HG03432 (cell line): ENCODE measurements around the gene CLBA1.
A peak's percentile ranks its signal among the peaks of the same experiment; 100 is the strongest.

Experiments used
- ATAC-seq: cut with Tn5 transposase; IDR thresholded peaks from one replicate; pipeline ENCODE4 v1.9.1; 2021; ENCODE audit warnings: mild to moderate bottlenecking, moderate library complexity; ENCODE audit not compliant: unreplicated experiment

Gene CLBA1

DNA sequence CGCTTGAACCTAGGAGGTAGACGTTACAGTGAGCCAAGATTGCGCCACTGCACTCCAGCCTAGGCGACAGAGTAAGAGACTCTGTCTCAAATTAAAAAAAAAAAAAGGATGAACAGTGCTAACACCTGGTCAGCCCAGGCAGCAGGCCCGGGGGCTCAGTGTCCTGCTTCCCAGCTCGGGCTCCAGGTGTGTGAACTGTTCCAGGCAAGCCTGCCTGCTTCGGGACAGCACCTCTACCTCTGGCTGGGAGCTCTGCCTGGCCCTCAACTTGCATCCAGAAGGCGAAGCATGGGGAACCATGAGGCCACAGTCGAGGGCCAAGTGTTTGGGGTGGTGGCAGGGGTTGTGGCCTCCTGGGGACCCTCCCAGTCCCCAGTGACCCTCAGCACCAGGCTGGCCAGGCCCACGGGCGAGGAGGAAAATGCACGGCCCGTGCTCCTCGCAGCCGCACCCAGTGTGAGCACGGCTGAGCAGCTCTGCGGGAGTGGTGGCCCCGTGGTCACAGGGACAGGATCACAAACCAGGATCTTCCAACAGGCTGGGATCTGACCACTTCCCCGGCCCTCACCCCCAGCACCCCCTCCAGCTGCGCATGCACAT, 19.8 kb downstream of the CLBA1 start:
- no peak for ATAC-seq

DNA sequence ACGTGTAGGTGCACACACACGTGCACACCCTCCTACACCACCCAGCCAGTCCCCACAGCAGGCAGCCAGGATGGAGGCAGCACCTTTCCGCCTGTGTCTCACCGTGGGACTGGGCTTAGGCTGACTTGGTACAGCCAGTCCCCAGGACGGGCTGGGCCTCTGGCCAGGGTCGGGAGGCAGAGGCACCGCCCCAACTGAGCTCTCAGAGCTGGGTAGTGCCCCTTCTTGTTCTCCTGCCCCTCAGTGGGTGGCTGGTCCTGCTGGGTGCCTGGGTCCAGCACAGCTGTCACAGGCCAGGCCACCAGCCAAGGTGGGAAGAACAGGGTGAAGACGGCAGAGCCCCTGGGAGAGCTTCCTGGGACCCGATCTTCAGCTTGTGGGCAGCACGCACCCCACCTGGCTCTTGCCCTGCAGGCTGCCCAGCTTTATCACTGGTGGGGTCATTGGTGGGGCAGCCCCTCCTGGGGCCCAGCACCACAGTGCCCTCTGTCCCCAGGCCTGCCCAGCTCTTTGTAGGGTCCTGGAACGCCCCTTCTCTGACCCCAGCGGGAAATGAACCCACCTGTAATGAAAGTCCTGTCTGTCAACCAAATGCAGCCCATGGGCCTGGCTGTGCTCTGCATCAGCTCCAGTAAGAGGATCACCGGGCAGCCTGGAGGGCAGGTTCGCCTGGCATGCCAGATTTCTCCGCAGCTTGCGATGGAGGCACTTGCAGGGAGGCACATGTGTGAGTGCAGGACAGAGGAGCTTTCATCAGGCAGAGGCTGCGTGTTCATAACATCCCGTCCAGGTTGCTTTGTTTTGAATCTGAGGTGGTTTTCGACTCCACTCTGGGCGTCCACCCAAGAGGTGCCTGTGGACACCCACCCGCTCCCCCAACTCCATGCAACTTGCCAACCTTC, 20.6 kb downstream of the CLBA1 start:
- no peak for ATAC-seq

DNA sequence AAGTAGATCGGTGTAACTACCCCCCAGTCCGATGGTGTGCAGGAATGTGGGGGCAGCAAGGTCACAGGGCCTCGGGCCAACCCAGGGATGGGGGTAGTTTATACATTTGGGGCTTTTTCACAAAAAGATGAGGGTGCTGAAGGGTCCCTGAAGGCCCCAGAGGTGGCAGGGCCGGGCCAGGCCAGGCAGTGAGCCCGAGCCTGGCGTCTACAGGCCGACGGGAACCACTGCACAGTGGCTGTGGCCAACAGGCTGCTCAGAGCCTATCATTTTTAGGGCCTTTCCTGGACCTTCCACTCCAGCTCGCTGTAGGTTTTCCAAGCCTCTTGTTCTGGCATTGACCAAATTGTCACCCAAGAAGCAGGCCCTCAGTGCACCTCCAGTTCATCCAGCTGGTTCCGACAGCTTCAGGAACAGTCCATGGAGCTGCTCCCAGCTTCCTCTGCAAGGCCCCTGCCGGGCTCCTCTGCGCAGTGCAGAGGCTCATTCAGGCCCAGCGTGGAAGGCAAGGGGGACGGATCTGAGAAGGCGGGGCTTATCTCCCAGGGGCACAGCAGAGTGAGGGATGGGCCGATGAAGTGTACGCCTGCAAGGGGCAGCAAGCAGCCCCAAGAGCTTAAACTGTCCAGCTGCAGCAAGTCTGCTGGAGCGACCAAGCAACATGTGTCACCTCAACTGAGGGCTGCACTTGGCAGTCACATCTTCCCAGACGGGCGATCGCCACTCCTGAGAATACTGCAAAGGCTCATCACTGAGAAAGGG, 21.4 kb downstream of the CLBA1 start:
- no peak for ATAC-seq

DNA sequence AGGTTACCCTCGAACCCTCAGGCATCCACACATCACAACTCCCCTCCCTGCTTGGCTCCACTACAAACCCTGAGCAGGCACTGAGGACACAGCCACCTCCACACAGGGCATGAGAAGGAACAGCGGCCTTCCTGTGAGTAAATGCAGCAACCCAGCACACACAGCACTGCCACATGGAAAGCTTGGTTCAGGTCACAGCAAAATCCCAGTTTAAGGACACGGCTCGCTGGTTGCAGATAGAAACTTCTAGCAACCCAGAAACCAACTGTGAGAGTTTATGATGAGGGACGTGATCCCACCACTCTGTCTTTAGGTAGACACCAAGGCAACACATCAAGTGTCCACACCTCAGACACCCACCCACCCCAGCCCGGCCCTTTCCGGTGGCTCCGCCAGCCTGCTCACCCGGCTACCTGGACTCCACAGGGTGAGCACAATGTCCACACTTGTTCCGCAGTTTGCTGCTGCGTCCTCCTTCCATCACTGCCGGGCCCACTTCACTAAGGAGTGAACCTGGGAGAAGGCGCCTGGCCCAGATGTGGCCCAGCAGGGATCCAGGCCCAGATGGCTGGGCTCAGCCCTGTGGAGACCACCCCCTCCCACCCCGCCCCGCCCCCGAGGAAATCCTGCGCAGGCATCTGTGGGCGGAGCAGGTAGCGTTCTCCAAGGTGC, 22.1 kb downstream of the CLBA1 start:
- ATAC-seq = no peak

DNA sequence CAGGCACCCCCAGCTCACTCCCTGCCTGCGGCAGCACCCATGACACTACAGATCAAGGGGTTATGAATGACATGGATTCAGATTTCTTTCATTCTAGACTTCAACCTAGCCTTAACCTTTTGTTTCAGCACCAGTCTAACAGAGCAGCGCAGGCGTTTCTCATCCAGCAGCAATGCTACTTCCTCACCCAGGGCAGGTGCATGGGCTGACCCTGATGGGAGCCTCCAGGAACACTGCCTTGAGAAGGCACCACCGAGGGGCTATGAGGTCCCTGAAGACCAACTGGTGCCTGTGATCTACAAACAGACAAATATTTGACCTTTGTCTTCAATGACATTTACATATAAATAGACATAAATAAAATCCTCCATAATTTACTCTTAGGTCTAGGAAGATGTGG, 24.5 kb downstream of the CLBA1 start:
- no peak for ATAC-seq

DNA sequence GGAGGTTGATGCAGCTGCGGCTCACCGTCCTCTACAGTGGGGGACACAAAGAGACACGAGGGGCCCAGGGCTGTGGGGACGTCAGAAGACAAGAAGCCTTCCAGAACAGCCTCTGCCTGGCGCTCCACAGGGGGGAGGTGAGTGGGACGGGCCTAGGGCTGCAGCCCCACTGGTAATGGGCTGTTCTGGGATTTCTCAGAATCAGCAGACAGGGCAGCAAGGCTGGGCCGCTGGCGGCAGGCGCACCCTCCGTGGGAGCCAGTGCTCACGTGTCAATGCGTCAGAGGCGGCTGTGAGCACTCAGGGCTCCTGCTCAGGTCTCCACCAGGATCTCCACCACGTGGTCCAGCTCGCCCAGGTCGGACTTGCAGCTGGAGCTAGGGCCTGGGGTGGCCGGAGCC, 25.3 kb downstream of the CLBA1 start:
- no peak for ATAC-seq

DNA sequence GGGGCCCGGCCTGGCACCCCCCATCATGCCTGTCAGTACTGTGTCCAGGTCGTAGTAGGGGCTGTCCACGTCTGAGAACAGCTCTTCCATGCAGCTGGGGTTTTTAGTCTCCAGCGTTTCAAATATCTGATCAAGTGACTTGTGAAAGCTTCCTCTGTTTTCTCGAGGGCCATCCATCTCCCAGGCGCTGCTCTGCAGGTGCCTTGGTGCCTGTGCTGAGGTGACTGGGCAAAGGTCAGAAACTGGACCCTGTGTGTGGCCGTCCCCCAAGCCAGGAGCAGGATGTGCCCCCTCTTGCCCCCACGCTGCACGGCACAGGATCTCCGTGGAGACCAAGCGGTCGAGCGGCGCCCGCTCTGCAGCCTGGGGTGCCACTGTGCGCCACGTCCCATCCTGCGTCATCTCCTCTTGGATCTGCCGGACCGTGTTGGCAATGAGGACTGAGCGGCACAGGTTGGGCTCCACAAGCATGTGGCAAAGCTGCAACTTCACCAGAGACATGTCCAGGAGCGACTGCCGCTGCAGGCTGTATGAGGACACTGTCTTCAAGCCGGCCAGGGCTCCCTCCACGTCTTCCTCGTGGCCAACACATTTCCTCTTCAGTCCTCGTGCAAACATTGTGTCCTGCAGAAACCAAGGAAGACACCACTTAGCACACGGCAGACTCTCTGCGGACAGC, 25.9 kb downstream of the CLBA1 start:
- no peak for ATAC-seq

DNA sequence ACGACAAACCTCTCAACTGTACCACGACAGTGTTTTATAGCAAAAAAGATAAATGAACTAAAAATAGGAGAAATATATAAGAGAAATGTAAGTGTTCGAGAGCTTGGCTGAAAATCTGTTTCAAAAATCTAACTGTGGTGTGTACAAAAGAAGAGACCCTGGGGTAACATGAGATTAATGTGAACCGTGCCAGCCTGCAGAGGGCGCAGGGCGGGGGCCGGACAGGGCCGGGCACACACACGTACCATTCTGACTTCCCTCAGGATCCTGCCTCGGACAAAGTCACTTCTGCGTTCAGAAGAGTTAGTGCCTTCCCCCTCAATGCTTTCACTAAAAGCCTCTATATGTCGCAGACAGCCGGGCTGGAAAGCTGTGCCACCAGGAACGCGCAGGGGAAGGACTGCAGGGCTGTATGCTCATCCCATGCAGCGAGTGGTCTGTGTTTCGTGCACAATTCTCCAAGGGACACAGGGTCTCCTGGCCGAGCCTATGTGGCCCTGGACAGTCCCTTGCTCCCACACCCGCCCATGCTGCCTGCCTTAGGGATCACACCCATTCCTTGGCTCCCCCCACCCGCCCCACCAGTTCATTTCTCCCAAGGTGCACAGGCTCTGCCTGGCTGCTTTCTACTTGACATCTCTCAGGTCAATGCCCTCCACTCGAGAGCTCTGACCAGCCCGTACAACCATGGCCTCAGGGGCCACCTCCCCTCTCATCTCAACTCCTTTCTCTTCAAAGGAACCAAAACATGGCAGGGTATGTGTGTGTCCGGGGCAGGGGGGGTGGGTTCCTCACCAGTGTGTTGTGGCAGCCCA, 26.8 kb downstream of the CLBA1 start:
- ATAC-seq = no peak

DNA sequence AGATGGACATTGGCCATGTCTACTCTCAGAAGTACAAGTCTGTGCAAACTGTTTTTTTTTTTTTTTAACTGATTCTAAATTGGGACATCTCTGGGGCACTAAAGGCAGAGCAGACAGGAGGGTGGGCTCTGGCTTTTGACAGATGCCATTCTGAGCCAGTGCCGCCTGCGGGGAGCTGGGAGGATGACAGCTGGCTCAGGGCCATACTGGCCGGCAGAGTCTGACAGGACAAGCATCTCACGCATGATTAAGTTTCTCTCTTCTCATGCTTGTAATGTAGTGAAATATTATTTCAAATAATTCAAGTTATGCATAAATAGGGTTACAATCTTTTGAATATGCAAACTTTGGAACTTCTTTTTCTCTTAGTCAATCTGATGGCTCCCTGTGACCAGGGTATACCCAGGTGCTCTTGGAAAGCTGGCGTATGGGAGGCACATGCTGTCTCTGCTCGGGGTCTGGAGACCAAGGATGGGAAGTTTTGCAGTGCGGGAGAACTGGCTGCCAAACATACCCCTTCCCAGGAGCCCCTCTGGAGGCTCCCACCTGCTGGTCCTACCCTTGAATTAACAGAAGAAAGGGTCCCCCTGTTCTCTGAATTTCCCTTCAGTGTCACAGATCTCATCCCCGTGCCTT, 27.7 kb downstream of the CLBA1 start:
- no peak for ATAC-seq

DNA sequence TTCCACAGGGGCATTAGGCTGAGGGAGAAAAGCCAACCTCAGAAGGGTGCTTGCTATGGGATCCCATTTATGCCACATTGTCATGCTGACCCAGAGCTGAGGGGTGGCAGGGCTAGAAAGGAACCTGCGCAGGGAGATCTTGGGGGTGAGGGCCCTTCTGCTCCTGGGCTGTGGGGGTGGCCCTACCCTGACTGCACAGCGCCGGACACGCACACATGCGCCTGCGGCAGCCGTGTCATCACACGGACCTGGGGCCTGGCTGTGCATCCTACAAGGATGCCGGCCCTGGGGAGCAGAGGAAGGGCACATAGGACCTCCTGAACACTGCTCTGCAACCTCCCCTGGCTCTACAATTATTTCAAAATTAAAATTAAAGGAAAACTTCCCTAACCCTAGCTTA, 28.4 kb downstream of the CLBA1 start:
- no peak for ATAC-seq

DNA sequence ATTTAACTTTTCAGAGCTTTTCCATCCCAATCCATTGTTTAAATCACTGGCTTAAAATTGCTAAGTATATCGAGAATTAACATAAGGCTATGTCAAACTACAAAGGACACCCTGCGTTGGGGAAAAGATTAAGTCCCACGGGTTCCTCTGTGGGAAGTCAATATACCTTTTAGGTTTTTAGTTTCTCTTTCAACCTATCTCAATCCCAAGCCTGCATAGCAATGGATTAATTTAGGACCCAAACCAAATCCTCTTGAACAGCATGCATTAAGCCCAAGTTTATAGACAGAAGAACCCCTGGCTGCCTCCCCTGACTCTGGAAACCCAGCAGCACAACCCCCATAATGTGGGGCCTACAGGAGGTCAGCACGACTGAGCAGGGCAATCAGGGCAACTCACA, 29.0 kb downstream of the CLBA1 start:
- ATAC-seq = no peak

DNA sequence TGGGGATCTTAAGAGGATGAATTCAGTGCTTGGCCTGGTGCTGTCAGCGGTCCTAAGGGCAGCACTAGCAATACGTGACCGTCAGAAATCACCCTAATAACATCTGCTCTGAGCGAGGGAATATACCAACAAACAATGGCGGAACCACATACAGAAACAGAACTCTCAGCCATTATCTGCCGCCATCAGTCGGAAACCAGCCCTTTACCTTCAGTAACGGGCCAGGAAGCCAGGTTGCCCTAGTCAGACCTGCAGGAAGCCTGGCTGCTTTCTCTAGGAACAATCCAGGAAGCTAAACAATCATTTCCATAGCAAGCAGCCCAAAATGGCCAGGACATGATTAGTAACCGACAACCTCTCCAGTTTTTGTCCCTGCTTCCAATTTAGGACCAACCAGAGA, 29.7 kb downstream of the CLBA1 start:
- no peak for ATAC-seq

DNA sequence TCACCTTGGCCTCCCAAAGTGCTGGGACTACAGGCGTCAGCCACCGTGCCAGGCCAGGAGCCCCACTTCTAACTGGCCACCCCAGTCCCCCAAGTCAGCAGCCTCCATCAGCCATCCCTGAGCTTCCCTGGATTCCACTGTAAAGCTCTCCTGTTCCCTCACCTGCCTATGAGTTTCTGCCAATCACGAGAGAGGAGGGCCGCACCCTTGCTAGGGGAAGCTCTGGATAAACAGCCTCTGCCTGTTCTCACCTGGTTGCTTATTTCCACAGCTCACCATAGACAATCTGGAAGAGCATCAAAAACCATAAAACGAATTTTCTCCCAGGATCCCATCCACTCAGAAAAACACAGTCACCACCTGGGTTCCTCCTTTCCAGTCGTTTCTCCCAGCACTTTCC, 30.3 kb downstream of the CLBA1 start:
- ATAC-seq = no peak

DNA sequence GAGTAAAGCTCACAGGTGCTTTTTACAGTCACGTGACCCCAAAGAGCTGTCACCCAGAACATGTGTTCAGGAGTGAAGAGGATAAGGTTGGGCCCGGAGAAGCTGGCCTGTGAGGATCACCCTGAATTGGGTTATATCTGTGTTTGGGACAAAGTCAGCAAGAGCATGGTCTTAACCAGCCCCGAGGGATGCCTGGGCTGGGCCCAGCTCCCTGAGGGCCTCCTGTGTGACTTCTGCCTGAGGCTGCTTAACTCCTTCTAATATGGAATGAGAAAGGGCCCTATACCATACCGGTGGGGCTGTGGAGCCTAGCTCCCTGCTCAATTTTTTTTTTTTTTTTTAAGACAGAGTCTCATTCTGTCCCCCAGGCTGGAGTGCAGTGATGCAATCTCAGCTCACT, 32.8 kb downstream of the CLBA1 start:
- no peak for ATAC-seq

DNA sequence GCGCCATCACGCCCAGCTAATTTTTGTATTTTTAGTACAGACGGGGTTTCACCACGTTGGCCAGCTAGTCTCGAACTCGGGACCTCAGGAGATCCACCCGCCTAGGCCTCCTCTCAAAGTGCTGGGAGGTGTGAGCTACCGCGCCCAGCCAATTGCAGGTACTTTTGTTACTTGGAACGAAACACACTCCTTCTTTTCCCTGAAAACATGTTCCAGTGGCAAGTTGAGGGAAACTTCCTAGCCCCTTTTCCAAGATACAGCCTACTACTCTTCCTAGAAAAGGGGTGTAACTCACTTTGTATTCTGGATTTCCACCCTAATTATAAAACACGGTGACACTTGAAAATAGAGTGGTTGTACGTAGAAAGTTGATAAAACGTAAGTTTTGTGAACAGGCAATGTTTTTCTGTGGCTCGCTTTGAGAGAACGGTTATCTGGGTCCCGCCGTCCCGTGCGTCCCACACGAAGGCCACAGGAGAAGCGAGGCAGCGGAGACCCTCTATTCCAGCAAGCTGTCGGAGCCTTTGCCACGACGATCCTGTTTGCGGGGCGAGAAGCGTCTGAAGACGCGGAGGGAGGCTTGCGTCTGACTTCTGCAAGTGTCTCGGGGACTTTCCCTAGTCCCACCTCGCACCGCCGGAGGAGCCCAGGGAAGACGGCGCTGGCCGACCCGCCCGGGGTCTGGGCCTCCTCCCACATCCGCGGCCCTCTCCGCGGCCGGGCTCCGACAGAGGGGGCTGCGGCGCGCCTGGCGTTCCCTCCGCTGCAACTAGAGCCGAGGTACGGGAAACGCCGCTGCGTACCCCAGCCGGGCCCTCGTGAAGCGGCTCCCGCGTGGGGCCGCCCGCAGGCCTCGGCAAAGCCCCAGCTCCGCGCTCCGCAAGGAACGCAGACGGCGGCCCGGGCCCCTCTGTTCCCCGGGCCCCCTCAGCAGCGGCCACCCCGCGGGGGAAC, 34.5 kb downstream of the CLBA1 start:
- ATAC-seq = peak; percentile 28

DNA sequence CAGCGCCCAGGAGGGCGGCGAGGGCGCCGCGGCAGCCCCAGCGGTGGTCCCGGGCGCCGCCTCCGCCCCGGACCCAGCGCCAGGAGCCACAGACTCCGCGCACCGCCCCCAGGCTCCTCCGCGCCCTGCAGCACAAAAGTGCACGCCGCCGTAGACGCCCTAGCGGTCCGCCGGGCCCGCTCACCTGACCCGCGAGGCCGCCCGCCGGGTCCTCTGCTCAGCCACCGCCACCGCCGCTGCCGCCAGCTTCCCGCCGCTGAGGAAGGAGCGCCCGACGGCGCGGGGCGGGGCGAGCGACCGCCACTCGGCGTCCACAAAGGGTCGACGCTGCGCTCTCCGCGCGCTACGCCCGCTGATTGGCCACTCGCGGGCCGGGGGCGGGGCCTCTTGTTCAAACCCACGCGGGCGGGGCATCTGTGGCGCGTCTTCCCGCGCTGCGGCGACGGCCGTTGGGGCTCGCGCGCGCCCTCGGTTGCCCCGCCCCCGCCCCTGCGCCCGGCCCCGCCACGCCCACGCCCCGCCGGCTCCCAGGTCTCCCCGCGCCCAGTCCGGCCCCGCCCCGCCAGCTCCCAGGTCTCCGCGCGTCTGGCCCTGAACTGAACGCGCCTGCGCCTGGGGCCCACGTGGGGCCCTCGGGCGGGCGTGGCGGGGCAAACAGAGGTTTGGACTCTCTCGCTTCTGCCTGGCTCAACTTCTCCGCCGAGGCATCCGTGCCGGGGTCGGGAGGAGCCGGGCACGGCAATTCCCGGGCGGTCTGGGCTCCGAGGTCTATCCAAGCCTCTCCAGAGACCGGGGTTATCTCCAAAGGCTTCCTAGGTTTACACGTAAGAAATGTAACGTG, 35.4 kb downstream of the CLBA1 start, which contains the start of gene CDCA4:
CDCA4 (minus strand) TSS at position 269 of the 841 bp plus-strand sequence. CDS start 9,154 bp downstream, outside the sequence.
- ATAC-seq = peak; percentile 79

DNA sequence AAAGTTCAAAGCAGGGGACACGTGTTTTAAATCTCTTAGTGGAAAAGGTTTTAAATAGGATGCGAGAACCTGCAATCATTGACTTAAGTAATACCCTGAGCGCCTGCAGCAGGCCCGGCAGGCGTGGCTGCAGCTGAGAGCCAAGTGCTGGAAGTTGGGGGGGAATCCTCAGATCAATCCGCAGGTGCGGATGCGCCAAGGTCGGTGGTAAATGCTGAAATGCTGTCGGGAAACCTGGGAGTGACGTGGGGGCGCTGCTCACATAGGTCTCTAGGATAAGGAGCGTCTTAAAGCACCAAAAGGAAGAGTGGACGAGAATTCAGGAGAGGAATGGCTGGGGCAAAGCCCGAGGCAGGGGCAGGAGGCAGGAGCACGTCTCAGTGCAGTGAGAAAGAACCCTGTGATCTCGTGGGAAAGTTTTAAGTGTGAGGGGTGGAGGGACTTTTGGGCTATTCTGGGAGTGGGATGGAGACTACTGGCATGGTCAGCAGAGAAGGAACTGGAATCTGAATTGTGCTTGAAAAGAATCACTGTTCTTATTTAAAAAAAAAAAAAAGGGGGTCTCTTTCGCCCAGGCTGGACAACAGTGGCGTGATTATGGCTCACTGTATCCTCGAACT, 36.2 kb downstream of the CLBA1 start:
- no peak for ATAC-seq
